Astrocyte (in vitro differentiated cells and primary cell): ENCODE results near the gene C1QTNF9. TPM values are rescaled to one million over a fixed set of nuclear protein-coding genes. Genes with fewer than 3 reads are reported as not detected.
"Not testable (repeated sequence)": the region's sequence is repeated elsewhere in the genome, so short reads cannot be mapped to it uniquely, and the experiment has no call there.

Experiments used
- DNase-seq: peaks from one replicate; pipeline ENCODE4 v3.0.0-alpha.2; 2010; ENCODE audit warnings: low read depth
- FAIRE-seq: peaks from 2 replicates; lab custom pipeline; 2011; peaks lifted over from hg19 to GRCh38; lab: Jason Lieb, UNC
- H2AFZ ChIP-seq: 2 replicates; pipeline ENCODE4 v1.6.0; 2012; ENCODE audit warnings: low read depth, low read length, inconsistent platforms
- H3K27ac ChIP-seq: 2 replicates; pipeline ENCODE4 v1.5.1; 2011; ENCODE audit warnings: low read depth, low read length, inconsistent platforms
- H3K27me3 ChIP-seq: 2 replicates; pipeline ENCODE4 v1.6.0; 2011; ENCODE audit warnings: low read length, inconsistent platforms; ENCODE audit not compliant: insufficient read depth
- H3K36me3 ChIP-seq: 2 replicates; pipeline ENCODE4 v1.5.1; 2011; ENCODE audit warnings: low read length, inconsistent platforms; ENCODE audit not compliant: insufficient read depth
- H3K4me1 ChIP-seq: 2 replicates; pipeline ENCODE4 v1.5.1; 2011; ENCODE audit warnings: low read length, inconsistent platforms; ENCODE audit not compliant: insufficient read depth
- H3K4me2 ChIP-seq: 2 replicates; pipeline ENCODE4 v1.6.0; 2012; ENCODE audit warnings: low read length, inconsistent platforms
- H3K4me3 ChIP-seq: 2 replicates; pipeline ENCODE4 v1.5.1; 2011; ENCODE audit warnings: low read depth, mild to moderate bottlenecking, low read length, inconsistent platforms; ENCODE audit not compliant: insufficient read depth
- H3K79me2 ChIP-seq: 2 replicates; pipeline ENCODE4 v1.6.0; 2012; ENCODE audit warnings: mild to moderate bottlenecking, low read length, inconsistent platforms; ENCODE audit not compliant: insufficient read depth
- H3K9ac ChIP-seq: 2 replicates; pipeline ENCODE4 v1.6.0; 2012; ENCODE audit warnings: mild to moderate bottlenecking, low read length, inconsistent platforms
- H3K9me3 ChIP-seq: 2 replicates; pipeline ENCODE4 v1.5.1; 2012; ENCODE audit warnings: low read depth, mild to moderate bottlenecking, low read length, inconsistent platforms; ENCODE audit not compliant: insufficient read depth
- H4K20me1 ChIP-seq: 2 replicates; pipeline ENCODE4 v1.6.0; 2012; ENCODE audit warnings: low read length, inconsistent platforms; ENCODE audit not compliant: insufficient read depth
- H3K27ac Mint-ChIP-seq: one replicate; pipeline ENCODE4 v1.8.0; 2021; ENCODE audit warnings: mild to moderate bottlenecking, mixed read lengths; ENCODE audit not compliant: unreplicated experiment
- H3K27me3 Mint-ChIP-seq: one replicate; pipeline ENCODE4 v1.8.0; 2021; ENCODE audit warnings: low read depth, mixed read lengths; ENCODE audit not compliant: unreplicated experiment
- H3K36me3 Mint-ChIP-seq: one replicate; pipeline ENCODE4 v1.8.0; 2021; ENCODE audit warnings: low read depth, mixed read lengths; ENCODE audit not compliant: unreplicated experiment
- H3K4me1 Mint-ChIP-seq: one replicate; pipeline ENCODE4 v1.8.0; 2021; ENCODE audit warnings: low read depth, mixed read lengths; ENCODE audit not compliant: unreplicated experiment
- H3K4me3 Mint-ChIP-seq: one replicate; pipeline ENCODE4 v1.8.0; 2021; ENCODE audit warnings: mild to moderate bottlenecking, moderate library complexity, mixed read lengths; ENCODE audit not compliant: unreplicated experiment
- H3K9me3 Mint-ChIP-seq: one replicate; pipeline ENCODE4 v1.8.0; 2021; ENCODE audit warnings: mild to moderate bottlenecking, mixed read lengths; ENCODE audit not compliant: unreplicated experiment
- CTCF ChIP-seq: IDR thresholded peaks from 2 replicates; pipeline ENCODE4 v1.5.1; 2011; ENCODE audit warnings: low read depth, mild to moderate bottlenecking, inconsistent platforms, low read length, moderate library complexity; ENCODE audit not compliant: insufficient read depth
- EZH2 ChIP-seq: IDR thresholded peaks from 2 replicates; pipeline ENCODE4 v1.6.1; 2012; ENCODE audit warnings: mild to moderate bottlenecking, low read length, inconsistent platforms; ENCODE audit not compliant: insufficient read depth
- total RNA-seq: library from RNA; stranded (reverse); gene quantifications from 2 replicates; pipeline ENCODE4 v1.2.1, GENCODE V29; 2021

Gene C1QTNF9
- total RNA-seq, 1 donor from 2014 or later: not detected

- H3K9ac ChIP-seq: no peak overlapping the region
- H3K27ac Mint-ChIP-seq: no peak overlapping the region
- FAIRE-seq: no peak
Observed at GRCh38 chr13:24362435-24362952, 53.1 kb downstream of the C1QTNF9 start.

GRCh38 chr13:24365191-24365590, 55.8 kb downstream of the C1QTNF9 start:
- FAIRE-seq: no peak
- Mint-ChIP-seq H3K4me3 (no peak overlapping the region), H3K4me1 (no peaks in the 10 kb centered on the region), H3K9me3 (no peaks in the 10 kb centered on the region), H3K27me3 (peaks cover 24% of the 10 kb centered on the region), H3K27ac (no peak overlapping the region), H3K36me3 (no peaks in the 10 kb centered on the region)
- no peaks in the 10 kb centered on the region for H3K36me3 ChIP-seq
- no peaks in the 10 kb centered on the region for H3K4me1 ChIP-seq
- no peak overlapping the region for H3K4me3 ChIP-seq
- no peak overlapping the region for H3K9ac ChIP-seq
- no peaks in the 10 kb centered on the region for H3K79me2 ChIP-seq
- no peak overlapping the region for H3K4me2 ChIP-seq
- H3K27ac ChIP-seq: no peak overlapping the region
- H3K9me3 ChIP-seq: no peaks in the 10 kb centered on the region
- H2AFZ ChIP-seq: no peak overlapping the region
- H3K27me3 ChIP-seq: no peaks in the 10 kb centered on the region
- TF ChIP-seq EZH2 (no peak), CTCF (no peak)
- no peak for DNase-seq
- no peaks in the 10 kb centered on the region for H4K20me1 ChIP-seq

More at GRCh38 chr13:24362435-24362952, 53.1 kb downstream of the C1QTNF9 start:
- Histone ChIP-seq H4K20me1 (no peaks in the 10 kb centered on the region), H3K36me3 (no peaks in the 10 kb centered on the region), H3K4me2 (no peak overlapping the region), H3K79me2 (no peaks in the 10 kb centered on the region), H3K4me3 (no peak overlapping the region), H3K4me1 (no peaks in the 10 kb centered on the region), H3K27ac (no peak overlapping the region), H3K9me3 (no peaks in the 10 kb centered on the region), H2AFZ (no peak overlapping the region), H3K27me3 (no peaks in the 10 kb centered on the region)
- Mint-ChIP-seq H3K36me3 (no peaks in the 10 kb centered on the region), H3K9me3 (no peaks in the 10 kb centered on the region), H3K4me3 (no peak overlapping the region), H3K27me3 (peaks cover 33% of the 10 kb centered on the region), H3K4me1 (no peaks in the 10 kb centered on the region)
- TF ChIP-seq EZH2 (no peak), CTCF (no peak)
- DNase-seq: no peak

GRCh38 chr13:24366315-24366714, 56.9 kb downstream of the C1QTNF9 start:
- not testable (repeated sequence) for H3K27ac ChIP-seq, H3K27ac Mint-ChIP-seq, H3K4me3 ChIP-seq, H3K9ac ChIP-seq, H3K27me3 ChIP-seq, H3K4me1 Mint-ChIP-seq, H3K9me3 ChIP-seq, H4K20me1 ChIP-seq, H3K4me1 ChIP-seq, H3K9me3 Mint-ChIP-seq, H3K36me3 ChIP-seq, DNase-seq, H3K4me3 Mint-ChIP-seq, H3K4me2 ChIP-seq, FAIRE-seq, H3K79me2 ChIP-seq, H2AFZ ChIP-seq, H3K36me3 Mint-ChIP-seq
- peaks cover 24% of the 10 kb centered on the region for H3K27me3 Mint-ChIP-seq

- not testable (repeated sequence) for H3K9me3 Mint-ChIP-seq, H3K4me1 ChIP-seq, H3K36me3 ChIP-seq, H4K20me1 ChIP-seq, H2AFZ ChIP-seq, H3K27ac Mint-ChIP-seq, H3K36me3 Mint-ChIP-seq, H3K4me3 Mint-ChIP-seq, H3K9me3 ChIP-seq, H3K27me3 ChIP-seq, DNase-seq, H3K4me3 ChIP-seq, H3K4me2 ChIP-seq, H3K9ac ChIP-seq, H3K79me2 ChIP-seq, H3K27ac ChIP-seq, FAIRE-seq, H3K4me1 Mint-ChIP-seq
- peaks cover 12% of the 10 kb centered on the region for H3K27me3 Mint-ChIP-seq
Observed at GRCh38 chr13:24371273-24371672, 61.9 kb downstream of the C1QTNF9 start.
